H9 (cell line): Measurements from ENCODE around the gene ITGB1BP1. TPM values are rescaled to one million over a fixed set of nuclear protein-coding genes. Genes with fewer than 3 reads are reported as not detected.

Experiments
- DNase-seq: peaks from one replicate; pipeline ENCODE4 v3.0.0-alpha.2; 2017
- H2AFZ ChIP-seq: one replicate; pipeline ENCODE4 v1.6.1; 2013; ENCODE audit warnings: mild to moderate bottlenecking, low read length, control low read depth, moderate library complexity
- H2AK5ac ChIP-seq: 2 replicates; pipeline ENCODE4 v1.6.1; 2013; ENCODE audit warnings: low read length, control low read depth, mixed read lengths; ENCODE audit not compliant: insufficient read length
- H2BK120ac ChIP-seq: one replicate; pipeline ENCODE4 v1.6.1; 2013; ENCODE audit warnings: low read depth, mild to moderate bottlenecking, low read length, control low read depth, inconsistent platforms; ENCODE audit not compliant: poor library complexity, severe bottlenecking
- H2BK12ac ChIP-seq: 2 replicates; pipeline ENCODE4 v1.6.1; 2013; ENCODE audit warnings: low read length, control low read depth, mixed read lengths, low read depth; ENCODE audit not compliant: insufficient read length
- H2BK15ac ChIP-seq: 2 replicates; pipeline ENCODE4 v1.6.1; 2013; ENCODE audit warnings: low read depth, low read length, control low read depth
- H2BK20ac ChIP-seq: one replicate; pipeline ENCODE4 v1.6.1; 2013; ENCODE audit warnings: low read depth, mild to moderate bottlenecking, low read length, control low read depth, inconsistent platforms; ENCODE audit not compliant: poor library complexity, severe bottlenecking
- H2BK5ac ChIP-seq: 2 replicates; pipeline ENCODE4 v1.6.1; 2013; ENCODE audit warnings: low read length, control low read depth, mixed read lengths; ENCODE audit not compliant: insufficient read length
- H3K14ac ChIP-seq: 2 replicates; pipeline ENCODE4 v1.6.1; 2013; ENCODE audit warnings: low read length, control low read depth; ENCODE audit not compliant: insufficient read depth
- H3K18ac ChIP-seq: 2 replicates; pipeline ENCODE4 v1.6.1; 2013; ENCODE audit warnings: low read depth, mild to moderate bottlenecking, mixed read lengths, low read length, control low read depth; ENCODE audit not compliant: insufficient read length
- H3K23ac ChIP-seq: 2 replicates; pipeline ENCODE4 v1.6.1; 2013; ENCODE audit warnings: low read length, control low read depth, mixed read lengths, low read depth; ENCODE audit not compliant: insufficient read length
- H3K23me2 ChIP-seq: 2 replicates; pipeline ENCODE4 v1.6.1; 2013; ENCODE audit warnings: low read depth, mild to moderate bottlenecking, mixed read lengths, low read length, control low read depth; ENCODE audit not compliant: insufficient read length, poor library complexity, severe bottlenecking
- H3K27ac ChIP-seq: 2 replicates; pipeline ENCODE4 v1.5.1; 2013; ENCODE audit warnings: low read length, control low read depth, mixed read lengths, low read depth; ENCODE audit not compliant: insufficient read length
- H3K27me3 ChIP-seq: 2 replicates; pipeline ENCODE4 v1.6.1; 2013; ENCODE audit warnings: low read length, control low read depth, inconsistent platforms; ENCODE audit not compliant: insufficient read depth
- H3K4ac ChIP-seq: 2 replicates; pipeline ENCODE4 v1.6.1; 2013; ENCODE audit warnings: low read depth, mild to moderate bottlenecking, control low read depth, inconsistent platforms, low read length, moderate library complexity
- H3K4me1 ChIP-seq: 2 replicates; pipeline ENCODE4 v1.6.1; 2013; ENCODE audit warnings: low read length, control low read depth, inconsistent platforms; ENCODE audit not compliant: insufficient read depth
- H3K4me2 ChIP-seq: 2 replicates; pipeline ENCODE4 v1.6.1; 2013; ENCODE audit warnings: low read length, control low read depth, mixed read lengths; ENCODE audit not compliant: insufficient read length, insufficient read depth
- H3K56ac ChIP-seq: 2 replicates; pipeline ENCODE4 v1.6.1; 2013; ENCODE audit warnings: low read depth, mild to moderate bottlenecking, mixed read lengths, low read length, control low read depth; ENCODE audit not compliant: insufficient read length
- H3K79me1 ChIP-seq: 2 replicates; pipeline ENCODE4 v1.6.1; 2013; ENCODE audit warnings: low read depth, mild to moderate bottlenecking, moderate library complexity, low read length, control low read depth, inconsistent platforms; ENCODE audit not compliant: insufficient read depth, poor library complexity, severe bottlenecking
- H3K79me2 ChIP-seq: 2 replicates; pipeline ENCODE4 v1.6.1; 2013; ENCODE audit warnings: low read length, control low read depth, inconsistent platforms; ENCODE audit not compliant: insufficient read depth
- H3K9ac ChIP-seq: 2 replicates; pipeline ENCODE4 v1.6.1; 2013; ENCODE audit warnings: low read length, control low read depth, mixed read lengths; ENCODE audit not compliant: insufficient read length; ENCODE audit errors: extremely low read depth
- H3K9me3 ChIP-seq: one replicate; pipeline ENCODE4 v1.6.1; 2013; ENCODE audit warnings: low read depth, low read length, inconsistent platforms; ENCODE audit not compliant: control insufficient read depth
- H3T11ph ChIP-seq: one replicate; pipeline ENCODE4 v1.6.1; 2013; ENCODE audit warnings: mild to moderate bottlenecking, low read length, control low read depth, inconsistent platforms
- H4K20me1 ChIP-seq: one replicate; pipeline ENCODE4 v1.6.1; 2013; ENCODE audit not compliant: control insufficient read depth, insufficient read length, insufficient read depth
- H4K5ac ChIP-seq: 2 replicates; pipeline ENCODE4 v1.6.1; 2013; ENCODE audit warnings: low read depth, mild to moderate bottlenecking, mixed read lengths, low read length, control low read depth; ENCODE audit not compliant: insufficient read length
- H4K8ac ChIP-seq: replicated peaks from 2 replicates; pipeline ENCODE4 v1.6.1; 2013; ENCODE audit warnings: low read length, control low read depth, mixed read lengths, low read depth; ENCODE audit not compliant: insufficient read length
- H4K91ac ChIP-seq: 2 replicates; pipeline ENCODE4 v1.6.1; 2013; ENCODE audit warnings: low read depth, mild to moderate bottlenecking, moderate library complexity, mixed read lengths, low read length, control low read depth; ENCODE audit not compliant: insufficient read length
- H3K27ac Mint-ChIP-seq, 3 experiments: 2 replicates in 2 of 3; 3 replicates in 1 of 3; pipeline ENCODE4 v1.8.0; 2020 to 2021; ENCODE audit warnings: mixed read lengths in 3 of 3, mild to moderate bottlenecking in 1 of 3, moderate library complexity in 1 of 3
- H3K27me3 Mint-ChIP-seq: 2 replicates; pipeline ENCODE4 v1.8.0; 2021; ENCODE audit warnings: low read depth, mild to moderate bottlenecking, moderate library complexity, mixed read lengths
- H3K36me3 Mint-ChIP-seq, 3 experiments: 2 replicates in 2 of 3; 3 replicates in 1 of 3; pipeline ENCODE4 v1.8.0; 2020 to 2021; ENCODE audit warnings: low read depth in 3 of 3, mixed read lengths in 3 of 3; ENCODE audit not compliant: insufficient read depth in 1 of 3
- H3K4me1 Mint-ChIP-seq, 2 experiments: 2 replicates each; pipeline ENCODE4 v1.8.0; 2020; ENCODE audit warnings: mixed read lengths in 2 of 2
- H3K4me3 Mint-ChIP-seq, 2 experiments: 2 replicates in 1 of 2; 3 replicates in 1 of 2; pipeline ENCODE4 v1.8.0; 2020 to 2021; ENCODE audit warnings: mild to moderate bottlenecking in 2 of 2, mixed read lengths in 2 of 2, moderate library complexity in 1 of 2
- H3K9me3 Mint-ChIP-seq, 2 experiments: 2 replicates in 1 of 2; 3 replicates in 1 of 2; pipeline ENCODE4 v1.8.0; 2020; ENCODE audit warnings: mild to moderate bottlenecking in 2 of 2, mixed read lengths in 2 of 2, moderate library complexity in 1 of 2
- CTCF ChIP-seq: fragments of 200-600 bp; sonication (generic); conservative IDR thresholded peaks from 3 replicates; pipeline ENCODE4 v1.8.0; 2021; ENCODE audit warnings: antibody characterized with exemption, mild to moderate bottlenecking
- WGBS: extraction: QIAGEN DNeasy Blood & Tissue Kit; methylation state at CpG from one replicate; pipeline ENCODE4 v1.1.7; 2013; ENCODE audit warnings: missing lambda C conversion rate, low lambda C conversion rate, mixed read lengths; ENCODE audit not compliant: insufficient read length; ENCODE audit errors: extremely low coverage; 5-methylcytosine and 5-hydroxymethylcytosine counted together
- total RNA-seq: library from RNA; stranded (reverse); gene quantifications from 2 replicates; pipeline ENCODE4 v1.2.1, GENCODE V29; 2021

The ITGB1BP1 gene
- total RNA-seq, 1 experiment from 2014 or later, result 38.7 TPM

GRCh38 chr2:9355716-9356115 is 67.6 kb downstream of the ITGB1BP1 start:
- H3K27me3 ChIP-seq, result no peaks in the 10 kb centered on the region
- DNase-seq, result no peak
- no peaks in the 10 kb centered on the region for H3K9me3 Mint-ChIP-seq
- H2BK12ac ChIP-seq, result no peak overlapping the region
- H3K56ac ChIP-seq, result no peak overlapping the region
- H2BK120ac ChIP-seq, result no peak overlapping the region
- H3K4me3 Mint-ChIP-seq, result no peak overlapping the region
- no peaks in the 10 kb centered on the region for H3K23me2 ChIP-seq
- no CpG with 5 or more reads among the region's 4 CpGs for WGBS
- H3K36me3 Mint-ChIP-seq, result peaks cover 16 to 55% (median 39%) of the 10 kb centered on the region in 3 experiments; a peak in 6 of 7 replicates
- H3K27ac Mint-ChIP-seq, result peak overlapping the region in 1 of 3 experiments; percentile 67; a peak in 2 of 7 replicates
- no peak overlapping the region for H3K9ac ChIP-seq
- H2AFZ ChIP-seq, result no peak overlapping the region
- H3K79me2 ChIP-seq, result no peaks in the 10 kb centered on the region
- no peak overlapping the region for H4K91ac ChIP-seq
- H3K27me3 Mint-ChIP-seq, result no peaks in the 10 kb centered on the region
- H2BK5ac ChIP-seq, result no peak overlapping the region
- no peak overlapping the region for H3K4ac ChIP-seq
- peaks cover 4% of the 10 kb centered on the region; the same call in 1 of the 2 replicates for H3K4me1 ChIP-seq
- no peak overlapping the region for H3K14ac ChIP-seq
- H4K5ac ChIP-seq, result no peak overlapping the region
- no peaks in the 10 kb centered on the region for H4K20me1 ChIP-seq
- H3K23ac ChIP-seq, result no peak overlapping the region
- no peak overlapping the region for H3K27ac ChIP-seq
- H2BK15ac ChIP-seq, result no peak overlapping the region
- H3K9me3 ChIP-seq, result no peaks in the 10 kb centered on the region
- no peak overlapping the region for H2BK20ac ChIP-seq
- no peak overlapping the region for H3K4me2 ChIP-seq
- no peak overlapping the region for H2AK5ac ChIP-seq
- H3K18ac ChIP-seq, result no peak overlapping the region
- no peak for TF ChIP-seq CTCF
- peaks cover 21 to 24% of the 10 kb centered on the region in 2 experiments for H3K4me1 Mint-ChIP-seq
- no peak overlapping the region for H3T11ph ChIP-seq
- H3K79me1 ChIP-seq, result no peaks in the 10 kb centered on the region
- no peak overlapping the region for H4K8ac ChIP-seq
